ENCODE results near the gene ZNF579.

GRCh38 chr19:55545443-55545842 lies 35.2 kb downstream of the ZNF579 start, which contains the start of gene SBK3:
- TF ChIP-seq CTCF (conservative IDR thresholded peaks at IDR 0.05 in 1 of 2, IDR thresholded peaks at IDR 0.05 in 1 of 2; ENCODE audit: extremely low read depth in 1 of 2, insufficient read depth in 1 of 2, low read depth in 1 of 2, low read length in 2 of 2) = no peak
- no peak for TF ChIP-seq EZH2 (IDR thresholded peaks at IDR 0.05; ENCODE audit: borderline replicate concordance, low read length)

All from mammary epithelial cell (primary cell).